Loucy (cell line): ENCODE measurements around the gene RAPGEF2.
A peak's percentile ranks its signal among the peaks of the same experiment; 100 is the strongest.

Source experiments
- H2AFZ ChIP-seq: fragments of 200-600 bp; sonication (generic); 2 replicates; pipeline ENCODE4 v1.6.0; 2016; ENCODE audit warnings: antibody characterized with exemption, mild to moderate bottlenecking, low read length, moderate library complexity
- H3F3A ChIP-seq: fragments of 200-600 bp; 2 replicates; pipeline ENCODE4 v1.6.0; 2016; ENCODE audit warnings: antibody characterized with exemption, low read depth, mild to moderate bottlenecking
- H3K27me3 ChIP-seq: fragments of 200-600 bp; sonication (generic); 2 replicates; pipeline ENCODE4 v1.6.1; 2014; ENCODE audit warnings: low read length, mild to moderate bottlenecking; ENCODE audit not compliant: insufficient read depth, poor library complexity, severe bottlenecking
- H3K36me3 ChIP-seq: fragments of 200-600 bp; sonication (generic); 2 replicates; pipeline ENCODE4 v1.6.1; 2016; ENCODE audit warnings: low read length; ENCODE audit not compliant: insufficient read depth
- H3K4me1 ChIP-seq: fragments of 200-600 bp; sonication (generic); 2 replicates; pipeline ENCODE4 v1.5.1; 2014; ENCODE audit warnings: low read length, mild to moderate bottlenecking; ENCODE audit not compliant: insufficient read depth, poor library complexity, severe bottlenecking
- H3K4me2 ChIP-seq: fragments of 200-600 bp; sonication (generic); 2 replicates; pipeline ENCODE4 v1.6.0; 2014; ENCODE audit warnings: antibody characterized with exemption, low read length, low read depth, mild to moderate bottlenecking; ENCODE audit not compliant: poor library complexity, severe bottlenecking
- H3K4me3 ChIP-seq: fragments of 200-600 bp; sonication (generic); 2 replicates; pipeline ENCODE4 v1.5.1; 2014; ENCODE audit warnings: low read length, mild to moderate bottlenecking, mixed read lengths; ENCODE audit not compliant: poor library complexity, severe bottlenecking
- H3K79me2 ChIP-seq: fragments of 200-600 bp; sonication (generic); 2 replicates; pipeline ENCODE4 v1.6.1; 2014; ENCODE audit warnings: low read length; ENCODE audit not compliant: insufficient read depth
- H3K9ac ChIP-seq: fragments of 200-600 bp; sonication (generic); 2 replicates; pipeline ENCODE4 v1.6.0; 2014; ENCODE audit warnings: mild to moderate bottlenecking, low read depth, low read length, moderate library complexity; ENCODE audit not compliant: poor library complexity, severe bottlenecking
- H3K9me2 ChIP-seq: fragments of 200-600 bp; sonication (generic); replicated peaks from 2 replicates; pipeline ENCODE4 v1.6.1; 2016; ENCODE audit warnings: low read depth, low read length, mixed read lengths
- H3K9me3 ChIP-seq: fragments of 200-600 bp; sonication (generic); 2 replicates; pipeline ENCODE4 v1.6.1; 2014; ENCODE audit warnings: mild to moderate bottlenecking, antibody characterized with exemption, low read length, low read depth; ENCODE audit not compliant: insufficient read depth
- H4K20me1 ChIP-seq: fragments of 200-600 bp; sonication (generic); 2 replicates; pipeline ENCODE4 v1.6.0; 2014; ENCODE audit warnings: antibody characterized with exemption, low read length, mild to moderate bottlenecking; ENCODE audit not compliant: insufficient read depth, poor library complexity, severe bottlenecking
- CTCF ChIP-seq: fragments of 200-600 bp; sonication (generic); conservative IDR thresholded peaks from 2 replicates; pipeline ENCODE4 v1.5.1; 2014; ENCODE audit warnings: mild to moderate bottlenecking, antibody characterized with exemption, low read length
- EZH2phosphoT487 ChIP-seq: fragments of 200-600 bp; IDR thresholded peaks from 2 replicates; pipeline ENCODE4 v1.6.1; 2018; ENCODE audit warnings: antibody characterized with exemption, mild to moderate bottlenecking, moderate library complexity, borderline replicate concordance

The RAPGEF2 gene

GRCh38 chr4:159102622-159103383, at the start of gene RAPGEF2:
Gene RAPGEF2, plus strand, starts transcription at chr4:159103079. Its CDS starts 1,084 bp downstream, at chr4:159104163.
- Histone ChIP-seq H3K4me1 (peaks cover 40% of the 10 kb centered on the region), H3K9me3 (no peaks in the 10 kb centered on the region), H3K4me2 (peak within 1 kb of the TSS; percentile 78), H3K9ac (peak within 1 kb of the TSS; percentile 79), H2AFZ (peak within 1 kb of the TSS; percentile 79), H3K36me3 (no peaks in the 10 kb centered on the region), H3K9me2 (no peaks in the 10 kb centered on the region), H3K79me2 (peaks cover 43% of the 10 kb centered on the region), H4K20me1 (peaks cover 38% of the 10 kb centered on the region), H3F3A (no peaks in the 10 kb centered on the region), H3K4me3 (peak within 1 kb of the TSS; percentile 81), H3K27me3 (no peaks in the 10 kb centered on the region)
- no peak for TF ChIP-seq CTCF

- H3K4me2 ChIP-seq, result no peak overlapping the region
- no peak overlapping the region for H2AFZ ChIP-seq
- H3K4me3 ChIP-seq, result no peak overlapping the region
- H3F3A ChIP-seq, result no peaks in the 10 kb centered on the region
- no peaks in the 10 kb centered on the region for H3K27me3 ChIP-seq
- no peaks in the 10 kb centered on the region for H3K9me2 ChIP-seq
- H3K4me1 ChIP-seq, result no peaks in the 10 kb centered on the region
- no peaks in the 10 kb centered on the region for H4K20me1 ChIP-seq
- H3K79me2 ChIP-seq, result no peaks in the 10 kb centered on the region
- no peak overlapping the region for H3K9ac ChIP-seq
- H3K9me3 ChIP-seq, result no peaks in the 10 kb centered on the region
- TF ChIP-seq EZH2phosphoT487, result no peak
- TF ChIP-seq CTCF, result no peak
- H3K36me3 ChIP-seq, result no peaks in the 10 kb centered on the region
These were observed 47.0 kb upstream of the RAPGEF2 start for GRCh38 chr4:159055833-159056232.

GRCh38 chr4:159060161-159060560, 42.7 kb upstream of the RAPGEF2 start:
- Histone ChIP-seq H3K9me3 (no peaks in the 10 kb centered on the region), H3K27me3 (no peaks in the 10 kb centered on the region), H3K4me1 (no peaks in the 10 kb centered on the region), H3K9ac (no peak overlapping the region), H3K4me2 (no peak overlapping the region), H3F3A (no peaks in the 10 kb centered on the region), H3K79me2 (no peaks in the 10 kb centered on the region), H3K4me3 (no peak overlapping the region), H3K36me3 (no peaks in the 10 kb centered on the region), H3K9me2 (no peaks in the 10 kb centered on the region), H4K20me1 (no peaks in the 10 kb centered on the region), H2AFZ (peak overlapping the region; percentile 10; the same call in 1 of the 2 replicates)
- no peak for TF ChIP-seq CTCF
- no peak for TF ChIP-seq EZH2phosphoT487
